ENCODE results near the gene PTP4A1. TPM values are rescaled to one million over a fixed set of nuclear protein-coding genes. Genes with fewer than 3 reads are reported as not detected.
A peak's percentile ranks its signal among the peaks of the same experiment; 100 is the strongest.
"Not testable (repeated sequence)": the region's sequence is repeated elsewhere in the genome, so short reads cannot be mapped to it uniquely, and the experiment has no call there.

PTP4A1 gene
- polyA plus RNA-seq = 51.5 and 57.6 TPM in 2 replicates
- polyA minus RNA-seq = 98.4 and 136 TPM in 2 replicates

DNA sequence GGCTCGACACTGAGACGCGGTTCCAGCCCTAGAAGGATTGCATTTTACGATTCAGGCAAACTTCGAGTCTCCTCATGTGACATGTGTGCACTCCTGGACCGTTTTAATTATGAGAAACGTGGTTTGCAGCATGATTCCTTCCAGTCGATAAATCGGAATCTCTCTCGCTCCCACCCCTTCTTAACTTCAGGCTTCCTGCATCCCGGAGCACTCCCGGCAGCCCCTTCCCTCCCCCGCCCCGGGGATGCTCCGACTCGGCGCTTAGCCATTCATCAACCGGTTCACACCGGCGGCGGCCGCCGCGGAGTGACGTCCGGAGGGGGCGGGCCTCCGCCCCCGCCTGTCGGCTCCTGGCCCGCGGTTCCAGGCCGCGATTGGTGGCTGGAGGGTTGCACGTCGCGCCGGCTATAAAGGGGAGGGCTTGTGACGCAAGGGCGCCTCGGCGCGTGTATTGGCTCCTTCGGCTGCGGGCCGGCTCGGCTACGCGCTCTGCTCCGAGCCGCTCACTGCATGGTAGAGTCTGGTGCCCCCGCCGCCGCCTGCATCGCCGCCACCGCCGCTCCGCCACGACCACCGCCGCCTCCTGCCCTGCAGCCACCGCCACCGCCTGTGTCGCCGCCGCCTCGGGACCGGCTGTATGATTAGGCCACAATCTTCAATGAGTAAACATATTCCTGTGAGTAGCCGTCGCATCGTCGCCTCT lies at the start of gene PTP4A1, which contains the start of gene LOC128125822:
TSS of gene PTP4A1 (plus strand) at position 437 of the 703 bp plus-strand sequence. CDS start 4,401 bp downstream, outside the sequence.
TSS of gene LOC128125822 (plus strand) at position 437 of the 703 bp plus-strand sequence.
- H3K27me3 ChIP-seq (ENCODE audit: insufficient read depth, low read depth, low read length) = no peaks in the 10 kb centered on the region
- peaks cover 6% of the 10 kb centered on the region for H3F3A ChIP-seq (ENCODE audit: insufficient read depth, low read length, poor library complexity, severe bottlenecking)
- peak within 1 kb of the TSS; percentile 92 for H3K4me3 ChIP-seq (ENCODE audit: low read length)
- peaks cover 44% of the 10 kb centered on the region for H3K79me2 ChIP-seq (replicated peaks; ENCODE audit: insufficient read depth, low read length)
- H2AFZ ChIP-seq (ENCODE audit: low read depth, low read length) = peak within 1 kb of the TSS; percentile 69
- H3K9ac ChIP-seq (ENCODE audit: low read length) = peak within 1 kb of the TSS; percentile 99
- no peaks in the 10 kb centered on the region for H3K9me3 ChIP-seq (ENCODE audit: low read length)
- H3K36me3 ChIP-seq (ENCODE audit: insufficient read depth, low read length) = peaks cover 7% of the 10 kb centered on the region
- TF ChIP-seq RAD21 (conservative IDR thresholded peaks at IDR 0.05) (peak; percentile 38), POLR2AphosphoS5 (IDR thresholded peaks at IDR 0.05) (peak; percentile 99), TAF1 (IDR thresholded peaks at IDR 0.05; ENCODE audit: low read depth) (peak; percentile 97), MXI1 (conservative IDR thresholded peaks at IDR 0.05; ENCODE audit: poor library complexity, severe bottlenecking) (peak; percentile 91), SMC3 (conservative IDR thresholded peaks at IDR 0.05; ENCODE audit: poor library complexity) (peak; percentile 20), EZH2 (IDR thresholded peaks at IDR 0.05; ENCODE audit: borderline replicate concordance, insufficient read depth, low read length, poor library complexity, severe bottlenecking) (no peak), EP300 (conservative IDR thresholded peaks at IDR 0.05; ENCODE audit: poor library complexity, severe bottlenecking) (peak; percentile 91)
- TF ChIP-seq, protein P1, sequence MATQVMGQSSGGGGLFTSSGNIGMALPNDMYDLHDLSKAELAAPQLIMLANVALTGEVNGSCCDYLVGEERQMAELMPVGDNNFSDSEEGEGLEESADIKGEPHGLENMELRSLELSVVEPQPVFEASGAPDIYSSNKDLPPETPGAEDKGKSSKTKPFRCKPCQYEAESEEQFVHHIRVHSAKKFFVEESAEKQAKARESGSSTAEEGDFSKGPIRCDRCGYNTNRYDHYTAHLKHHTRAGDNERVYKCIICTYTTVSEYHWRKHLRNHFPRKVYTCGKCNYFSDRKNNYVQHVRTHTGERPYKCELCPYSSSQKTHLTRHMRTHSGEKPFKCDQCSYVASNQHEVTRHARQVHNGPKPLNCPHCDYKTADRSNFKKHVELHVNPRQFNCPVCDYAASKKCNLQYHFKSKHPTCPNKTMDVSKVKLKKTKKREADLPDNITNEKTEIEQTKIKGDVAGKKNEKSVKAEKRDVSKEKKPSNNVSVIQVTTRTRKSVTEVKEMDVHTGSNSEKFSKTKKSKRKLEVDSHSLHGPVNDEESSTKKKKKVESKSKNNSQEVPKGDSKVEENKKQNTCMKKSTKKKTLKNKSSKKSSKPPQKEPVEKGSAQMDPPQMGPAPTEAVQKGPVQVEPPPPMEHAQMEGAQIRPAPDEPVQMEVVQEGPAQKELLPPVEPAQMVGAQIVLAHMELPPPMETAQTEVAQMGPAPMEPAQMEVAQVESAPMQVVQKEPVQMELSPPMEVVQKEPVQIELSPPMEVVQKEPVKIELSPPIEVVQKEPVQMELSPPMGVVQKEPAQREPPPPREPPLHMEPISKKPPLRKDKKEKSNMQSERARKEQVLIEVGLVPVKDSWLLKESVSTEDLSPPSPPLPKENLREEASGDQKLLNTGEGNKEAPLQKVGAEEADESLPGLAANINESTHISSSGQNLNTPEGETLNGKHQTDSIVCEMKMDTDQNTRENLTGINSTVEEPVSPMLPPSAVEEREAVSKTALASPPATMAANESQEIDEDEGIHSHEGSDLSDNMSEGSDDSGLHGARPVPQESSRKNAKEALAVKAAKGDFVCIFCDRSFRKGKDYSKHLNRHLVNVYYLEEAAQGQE (IDR thresholded peaks at IDR 0.05; ENCODE audit: borderline replicate concordance) = no peak
- TF ChIP-seq, protein P2, sequence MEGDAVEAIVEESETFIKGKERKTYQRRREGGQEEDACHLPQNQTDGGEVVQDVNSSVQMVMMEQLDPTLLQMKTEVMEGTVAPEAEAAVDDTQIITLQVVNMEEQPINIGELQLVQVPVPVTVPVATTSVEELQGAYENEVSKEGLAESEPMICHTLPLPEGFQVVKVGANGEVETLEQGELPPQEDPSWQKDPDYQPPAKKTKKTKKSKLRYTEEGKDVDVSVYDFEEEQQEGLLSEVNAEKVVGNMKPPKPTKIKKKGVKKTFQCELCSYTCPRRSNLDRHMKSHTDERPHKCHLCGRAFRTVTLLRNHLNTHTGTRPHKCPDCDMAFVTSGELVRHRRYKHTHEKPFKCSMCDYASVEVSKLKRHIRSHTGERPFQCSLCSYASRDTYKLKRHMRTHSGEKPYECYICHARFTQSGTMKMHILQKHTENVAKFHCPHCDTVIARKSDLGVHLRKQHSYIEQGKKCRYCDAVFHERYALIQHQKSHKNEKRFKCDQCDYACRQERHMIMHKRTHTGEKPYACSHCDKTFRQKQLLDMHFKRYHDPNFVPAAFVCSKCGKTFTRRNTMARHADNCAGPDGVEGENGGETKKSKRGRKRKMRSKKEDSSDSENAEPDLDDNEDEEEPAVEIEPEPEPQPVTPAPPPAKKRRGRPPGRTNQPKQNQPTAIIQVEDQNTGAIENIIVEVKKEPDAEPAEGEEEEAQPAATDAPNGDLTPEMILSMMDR (IDR thresholded peaks at IDR 0.05; ENCODE audit: poor library complexity, severe bottlenecking) = no peak
- H3K9me2 ChIP-seq (ENCODE audit: insufficient read depth, low read length) = no peaks in the 10 kb centered on the region
- H3K27ac ChIP-seq (ENCODE audit: low read length) = peak within 1 kb of the TSS; percentile 99
- peak within 1 kb of the TSS; percentile 77 for H3K4me2 ChIP-seq (ENCODE audit: low read length)
- H4K20me1 ChIP-seq (ENCODE audit: insufficient read depth) = peaks cover 20% of the 10 kb centered on the region

DNA sequence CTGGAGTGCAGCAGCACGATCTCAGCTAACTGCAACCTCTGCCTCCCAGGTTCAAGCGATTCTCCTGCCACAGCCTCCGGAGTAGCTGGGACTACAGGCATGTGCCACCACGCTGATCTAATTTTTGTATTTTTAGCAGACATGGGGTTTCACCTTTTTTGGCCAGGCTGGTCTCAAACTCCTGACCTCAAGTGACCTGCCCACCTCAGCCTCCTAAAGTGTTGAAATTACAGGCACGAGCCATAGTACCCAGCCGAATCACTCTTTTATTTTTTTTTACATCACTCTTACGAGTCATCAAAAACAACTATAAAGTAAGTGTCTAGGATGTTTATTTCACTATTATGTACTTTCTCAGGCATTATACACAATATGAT lies 49.4 kb upstream of the PTP4A1 start:
- H3K79me2 ChIP-seq (replicated peaks; ENCODE audit: insufficient read depth, low read length); H3K9me2 ChIP-seq (ENCODE audit: insufficient read depth, low read length); H3K9ac ChIP-seq (ENCODE audit: low read length); H3K4me2 ChIP-seq (ENCODE audit: low read length); H3F3A ChIP-seq (ENCODE audit: insufficient read depth, low read length, poor library complexity, severe bottlenecking); H4K20me1 ChIP-seq (ENCODE audit: insufficient read depth); H3K36me3 ChIP-seq (ENCODE audit: insufficient read depth, low read length); H3K4me3 ChIP-seq (ENCODE audit: low read length); H3K27ac ChIP-seq (ENCODE audit: low read length); H3K27me3 ChIP-seq (ENCODE audit: insufficient read depth, low read depth, low read length); H2AFZ ChIP-seq (ENCODE audit: low read depth, low read length); H3K9me3 ChIP-seq (ENCODE audit: low read length): not testable (repeated sequence)

Data from neural cell (in vitro differentiated cells).